ENCODE measurements around the gene PCARE.
A peak's percentile ranks its signal among the peaks of the same experiment; 100 is the strongest.

Gene PCARE

DNA sequence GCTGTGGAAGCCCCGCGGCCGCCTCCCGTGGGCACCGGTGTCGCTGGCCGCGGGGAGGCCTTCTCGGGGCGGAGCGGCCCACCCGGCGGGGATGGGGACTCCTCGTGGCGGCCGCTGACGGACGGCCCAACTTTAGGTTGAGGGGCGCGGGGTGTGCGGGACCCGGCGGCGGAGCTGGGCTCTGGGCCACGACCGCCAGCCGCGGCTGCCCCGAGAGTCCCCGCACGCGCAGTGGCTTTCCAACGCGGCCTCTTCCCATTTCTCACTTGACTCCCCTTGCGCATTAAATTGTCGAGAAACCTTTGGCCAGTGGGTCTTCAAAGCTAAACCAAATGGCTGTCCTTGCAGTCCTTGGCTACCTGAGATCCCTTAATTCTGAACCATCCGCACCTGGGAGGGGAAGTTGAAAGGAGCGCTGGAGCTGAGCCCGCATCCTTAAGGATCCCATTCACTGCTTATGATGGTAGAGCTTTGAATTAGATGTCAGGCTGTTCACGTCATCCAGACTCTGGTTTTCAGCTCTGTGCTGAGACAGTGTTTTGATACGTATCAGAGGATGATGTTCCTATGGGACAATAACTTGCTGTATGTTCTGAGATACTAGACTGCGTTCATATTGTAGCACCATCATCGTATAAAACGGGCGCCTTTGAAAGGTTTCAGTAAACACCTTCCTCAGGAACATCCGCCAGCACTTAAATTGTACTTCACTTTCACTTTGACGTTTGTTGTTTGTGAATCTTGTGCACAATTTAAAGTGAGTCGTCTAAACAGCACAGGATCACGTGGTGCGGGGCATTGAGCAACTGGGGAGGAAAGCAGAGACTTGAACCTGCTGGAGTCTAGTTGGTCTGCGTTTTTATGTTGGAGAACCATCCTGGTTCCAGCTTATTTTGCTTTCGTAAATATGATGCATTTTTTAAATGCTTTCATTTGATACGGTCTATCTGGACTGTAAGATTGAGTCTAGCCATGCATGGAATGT lies 41.8 kb upstream of the PCARE start:
- no peaks in the 10 kb centered on the region for H3K4me1 ChIP-seq (ENCODE audit: control insufficient read depth, low read depth, low read length)
- H3K27me3 ChIP-seq (ENCODE audit: insufficient read depth, low read length, poor library complexity), result peaks cover 25% of the 10 kb centered on the region
- H2BK120ac ChIP-seq (ENCODE audit: low read depth, low read length), result peak overlapping the region; percentile 52
- WGBS (ENCODE audit: extremely low coverage, insufficient coverage, low lambda C conversion rate), result no CpG with 5 or more reads among the region's 53 CpGs
- peak; percentile 30 for DNase-seq
- no peak overlapping the region for H2BK5ac ChIP-seq (ENCODE audit: low read length)
- H2AK5ac ChIP-seq (ENCODE audit: low read length), result no peak overlapping the region
- H3K36me3 ChIP-seq (ENCODE audit: control insufficient read depth, insufficient read depth, low read length), result no peaks in the 10 kb centered on the region
- H4K5ac ChIP-seq (ENCODE audit: low read length), result no peak overlapping the region
- no peaks in the 10 kb centered on the region for H3K79me1 ChIP-seq (ENCODE audit: low read length)
- peak overlapping the region; percentile 89 for H3K18ac ChIP-seq (ENCODE audit: low read length)
- peak overlapping the region; percentile 24 for H3K23ac ChIP-seq (ENCODE audit: low read length)
- H3K4me3 ChIP-seq (ENCODE audit: low read length), result peak overlapping the region; percentile 25
- H3K9ac ChIP-seq (ENCODE audit: low read length), result peak overlapping the region; percentile 34
- no peak overlapping the region for H4K8ac ChIP-seq (ENCODE audit: low read depth, low read length)
- H2BK15ac ChIP-seq (replicated peaks; ENCODE audit: low read depth), result no peak overlapping the region
- peak overlapping the region; percentile 93 for H3K4ac ChIP-seq (ENCODE audit: low read depth, low read length)
- peak overlapping the region; percentile 64 for H3K56ac ChIP-seq (ENCODE audit: low read length)
- peak overlapping the region; percentile 64 for H3K4me2 ChIP-seq (ENCODE audit: low read length)
- no peak overlapping the region for H3K27ac ChIP-seq (ENCODE audit: low read depth, low read length)
- no peaks in the 10 kb centered on the region for H3K79me2 ChIP-seq (ENCODE audit: control insufficient read depth, insufficient read depth, low read length)

- H3K4me2 ChIP-seq (ENCODE audit: low read length), result peak within 1 kb of the TSS; percentile 64
- peaks cover 25% of the 10 kb centered on the region for H3K27me3 ChIP-seq (ENCODE audit: insufficient read depth, low read length, poor library complexity)
- H3K79me2 ChIP-seq (ENCODE audit: control insufficient read depth, insufficient read depth, low read length), result no peaks in the 10 kb centered on the region
- no peak within 1 kb of the TSS for H2AK5ac ChIP-seq (ENCODE audit: low read length)
- H3K23ac ChIP-seq (ENCODE audit: low read length), result peak within 1 kb of the TSS; percentile 45
- peak within 1 kb of the TSS; percentile 25 for H3K4me3 ChIP-seq (ENCODE audit: low read length)
- H4K8ac ChIP-seq (ENCODE audit: low read depth, low read length), result no peak within 1 kb of the TSS
- no peak within 1 kb of the TSS for H4K5ac ChIP-seq (ENCODE audit: low read length)
- H2BK120ac ChIP-seq (ENCODE audit: low read depth, low read length), result peak within 1 kb of the TSS; percentile 52
- no peaks in the 10 kb centered on the region for H3K79me1 ChIP-seq (ENCODE audit: low read length)
- H3K9ac ChIP-seq (ENCODE audit: low read length), result peak within 1 kb of the TSS; percentile 60
- peak within 1 kb of the TSS; percentile 80 for H3K56ac ChIP-seq (ENCODE audit: low read length)
- H3K4ac ChIP-seq (ENCODE audit: low read depth, low read length), result peak within 1 kb of the TSS; percentile 93
- H3K18ac ChIP-seq (ENCODE audit: low read length), result peak within 1 kb of the TSS; percentile 89
- no peak within 1 kb of the TSS for H3K27ac ChIP-seq (ENCODE audit: low read depth, low read length)
- no peaks in the 10 kb centered on the region for H3K36me3 ChIP-seq (ENCODE audit: control insufficient read depth, insufficient read depth, low read length)
- no peak within 1 kb of the TSS for H2BK15ac ChIP-seq (replicated peaks; ENCODE audit: low read depth)
- WGBS (ENCODE audit: extremely low coverage, insufficient coverage, low lambda C conversion rate), result no CpG with 5 or more reads among the region's 76 CpGs
- H2BK5ac ChIP-seq (ENCODE audit: low read length), result no peak within 1 kb of the TSS
- no peak for DNase-seq
- no peaks in the 10 kb centered on the region for H3K4me1 ChIP-seq (ENCODE audit: control insufficient read depth, low read depth, low read length)
Observed at GRCh38 chr2:29114946-29115609, 40.8 kb upstream of the PCARE start, which contains the start of gene CLIP4. TSS of gene CLIP4 (plus strand) at chr2:29115415. CDS start at chr2:29121389, 5,974 bp downstream.

- WGBS (ENCODE audit: extremely low coverage, insufficient coverage, low lambda C conversion rate), result no CpG with 5 or more reads among the region's 10 CpGs
- H4K8ac ChIP-seq (ENCODE audit: low read depth, low read length), result no peak overlapping the region
- no peak overlapping the region for H3K4me3 ChIP-seq (ENCODE audit: low read length)
- no peak overlapping the region for H3K9ac ChIP-seq (ENCODE audit: low read length)
- H3K56ac ChIP-seq (ENCODE audit: low read length), result no peak overlapping the region
- no peaks in the 10 kb centered on the region for H3K36me3 ChIP-seq (ENCODE audit: control insufficient read depth, insufficient read depth, low read length)
- H3K79me1 ChIP-seq (ENCODE audit: low read length), result no peaks in the 10 kb centered on the region
- peaks cover 25% of the 10 kb centered on the region for H3K27me3 ChIP-seq (ENCODE audit: insufficient read depth, low read length, poor library complexity)
- H2AK5ac ChIP-seq (ENCODE audit: low read length), result no peak overlapping the region
- H3K4me1 ChIP-seq (ENCODE audit: control insufficient read depth, low read depth, low read length), result no peaks in the 10 kb centered on the region
- H2BK120ac ChIP-seq (ENCODE audit: low read depth, low read length), result no peak overlapping the region
- H3K23ac ChIP-seq (ENCODE audit: low read length), result no peak overlapping the region
- no peak for DNase-seq
- H3K4ac ChIP-seq (ENCODE audit: low read depth, low read length), result no peak overlapping the region
- no peak overlapping the region for H4K5ac ChIP-seq (ENCODE audit: low read length)
- no peaks in the 10 kb centered on the region for H3K79me2 ChIP-seq (ENCODE audit: control insufficient read depth, insufficient read depth, low read length)
- H3K27ac ChIP-seq (ENCODE audit: low read depth, low read length), result no peak overlapping the region
- H2BK5ac ChIP-seq (ENCODE audit: low read length), result no peak overlapping the region
- no peak overlapping the region for H3K18ac ChIP-seq (ENCODE audit: low read length)
- no peak overlapping the region for H2BK15ac ChIP-seq (replicated peaks; ENCODE audit: low read depth)
- H3K4me2 ChIP-seq (ENCODE audit: low read length), result no peak overlapping the region
Observed at GRCh38 chr2:29114586-29114945, 40.2 kb upstream of the PCARE start.

GRCh38 chr2:29113891-29114321 lies 39.6 kb upstream of the PCARE start:
- Histone ChIP-seq H2BK15ac (replicated peaks; ENCODE audit: low read depth) (no peak overlapping the region), H3K4me3 (ENCODE audit: low read length) (no peak overlapping the region), H3K23ac (ENCODE audit: low read length) (no peak overlapping the region), H3K36me3 (ENCODE audit: control insufficient read depth, insufficient read depth, low read length) (no peaks in the 10 kb centered on the region), H4K5ac (ENCODE audit: low read length) (no peak overlapping the region), H3K56ac (ENCODE audit: low read length) (no peak overlapping the region), H2AK5ac (ENCODE audit: low read length) (no peak overlapping the region), H3K27me3 (ENCODE audit: insufficient read depth, low read length, poor library complexity) (peaks cover 25% of the 10 kb centered on the region), H3K18ac (ENCODE audit: low read length) (no peak overlapping the region), H3K4me1 (ENCODE audit: control insufficient read depth, low read depth, low read length) (no peaks in the 10 kb centered on the region), H2BK5ac (ENCODE audit: low read length) (no peak overlapping the region), H2BK120ac (ENCODE audit: low read depth, low read length) (no peak overlapping the region), H4K8ac (ENCODE audit: low read depth, low read length) (no peak overlapping the region), H3K79me1 (ENCODE audit: low read length) (no peaks in the 10 kb centered on the region), H3K9ac (ENCODE audit: low read length) (no peak overlapping the region), H3K4me2 (ENCODE audit: low read length) (no peak overlapping the region), H3K4ac (ENCODE audit: low read depth, low read length) (no peak overlapping the region), H3K27ac (ENCODE audit: low read depth, low read length) (no peak overlapping the region), H3K79me2 (ENCODE audit: control insufficient read depth, insufficient read depth, low read length) (no peaks in the 10 kb centered on the region)
- WGBS (ENCODE audit: extremely low coverage, insufficient coverage, low lambda C conversion rate), result no CpG with 5 or more reads among the region's 4 CpGs
- DNase-seq, result no peak

- H3K36me3 ChIP-seq (ENCODE audit: control insufficient read depth, insufficient read depth, low read length), result no peaks in the 10 kb centered on the region
- no peak overlapping the region for H3K4ac ChIP-seq (ENCODE audit: low read depth, low read length)
- no peak overlapping the region for H4K5ac ChIP-seq (ENCODE audit: low read length)
- no peak overlapping the region for H3K56ac ChIP-seq (ENCODE audit: low read length)
- no peak overlapping the region for H3K9ac ChIP-seq (ENCODE audit: low read length)
- no peak for DNase-seq
- H3K79me2 ChIP-seq (ENCODE audit: control insufficient read depth, insufficient read depth, low read length), result no peaks in the 10 kb centered on the region
- H3K23ac ChIP-seq (ENCODE audit: low read length), result no peak overlapping the region
- no peak overlapping the region for H3K4me3 ChIP-seq (ENCODE audit: low read length)
- no peaks in the 10 kb centered on the region for H3K4me1 ChIP-seq (ENCODE audit: control insufficient read depth, low read depth, low read length)
- no peak overlapping the region for H2BK120ac ChIP-seq (ENCODE audit: low read depth, low read length)
- H2AK5ac ChIP-seq (ENCODE audit: low read length), result no peak overlapping the region
- H3K79me1 ChIP-seq (ENCODE audit: low read length), result no peaks in the 10 kb centered on the region
- peaks cover 25% of the 10 kb centered on the region for H3K27me3 ChIP-seq (ENCODE audit: insufficient read depth, low read length, poor library complexity)
- no peak overlapping the region for H2BK15ac ChIP-seq (replicated peaks; ENCODE audit: low read depth)
- no peak overlapping the region for H3K4me2 ChIP-seq (ENCODE audit: low read length)
- H3K18ac ChIP-seq (ENCODE audit: low read length), result no peak overlapping the region
- H3K27ac ChIP-seq (ENCODE audit: low read depth, low read length), result no peak overlapping the region
- WGBS (ENCODE audit: extremely low coverage, insufficient coverage, low lambda C conversion rate), result no CpG with 5 or more reads among the region's 5 CpGs
- H2BK5ac ChIP-seq (ENCODE audit: low read length), result no peak overlapping the region
- no peak overlapping the region for H4K8ac ChIP-seq (ENCODE audit: low read depth, low read length)
Observed at GRCh38 chr2:29113027-29113686, 38.8 kb upstream of the PCARE start.

Measured in mesendoderm (in vitro differentiated cells).